Progenitor cell of endocrine pancreas (in vitro differentiated cells): ENCODE measurements around the gene GRID2. TPM values are rescaled to one million over a fixed set of nuclear protein-coding genes. Genes with fewer than 3 reads are reported as not detected.

ENCODE experiments used
- DNase-seq: peaks from one replicate; pipeline ENCODE4 v3.0.0; 2021; ENCODE audit warnings: low spot score; ENCODE audit not compliant: unreplicated experiment
- H3K27ac Mint-ChIP-seq: 2 replicates; pipeline ENCODE4 v1.8.0; 2021; ENCODE audit warnings: mild to moderate bottlenecking, moderate library complexity, mixed read lengths
- H3K27me3 Mint-ChIP-seq: 2 replicates; pipeline ENCODE4 v1.8.0; 2021; ENCODE audit warnings: mixed read lengths
- H3K36me3 Mint-ChIP-seq: 2 replicates; pipeline ENCODE4 v1.8.0; 2022; ENCODE audit warnings: mixed read lengths; ENCODE audit not compliant: insufficient read depth
- H3K4me1 Mint-ChIP-seq: 2 replicates; pipeline ENCODE4 v1.8.0; 2021; ENCODE audit warnings: low read depth, mixed read lengths
- H3K4me3 Mint-ChIP-seq: 2 replicates; pipeline ENCODE4 v1.8.0; 2021; ENCODE audit warnings: low read depth, mild to moderate bottlenecking, moderate library complexity, mixed read lengths
- H3K9me3 Mint-ChIP-seq: 2 replicates; pipeline ENCODE4 v1.8.0; 2021; ENCODE audit warnings: low read depth, mixed read lengths
- total RNA-seq: library from RNA; stranded (reverse); gene quantifications from 2 replicates; pipeline ENCODE4 v1.2.1, GENCODE V29; 2021
- TF ChIP-seq, protein P1 (sequence below): fragments of 200-600 bp; sonication (generic); IDR thresholded peaks from one replicate; pipeline ENCODE4 v1.5.0; 2021; ENCODE audit warnings: antibody characterized with exemption, mild to moderate bottlenecking; ENCODE audit not compliant: unreplicated experiment

The GRID2 gene
- total RNA-seq, 1 donor from 2014 or later = 0.69 TPM

DNA sequence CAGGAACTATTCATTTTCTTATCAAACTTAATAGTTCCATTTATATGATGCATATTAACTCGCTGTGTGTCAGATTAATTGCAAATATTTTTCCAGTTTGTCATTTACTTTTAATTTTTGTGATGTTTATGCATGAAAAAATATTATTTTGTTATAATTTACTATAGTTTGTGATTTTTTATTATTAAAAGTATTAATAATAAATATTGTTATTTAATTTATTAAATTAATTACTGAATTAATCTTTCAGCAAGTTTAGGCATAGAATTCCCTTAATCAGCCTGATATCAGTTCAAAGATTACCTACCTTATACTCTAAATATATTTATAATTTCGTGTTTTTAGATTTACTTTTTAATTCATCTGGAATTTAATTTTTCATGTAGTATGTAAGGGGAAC, 1509.3 kb downstream of the GRID2 start:
- H3K4me1 Mint-ChIP-seq = no peaks in the 10 kb centered on the region
- H3K27me3 Mint-ChIP-seq = peaks cover 16% of the 10 kb centered on the region
- TF ChIP-seq, protein P1, sequence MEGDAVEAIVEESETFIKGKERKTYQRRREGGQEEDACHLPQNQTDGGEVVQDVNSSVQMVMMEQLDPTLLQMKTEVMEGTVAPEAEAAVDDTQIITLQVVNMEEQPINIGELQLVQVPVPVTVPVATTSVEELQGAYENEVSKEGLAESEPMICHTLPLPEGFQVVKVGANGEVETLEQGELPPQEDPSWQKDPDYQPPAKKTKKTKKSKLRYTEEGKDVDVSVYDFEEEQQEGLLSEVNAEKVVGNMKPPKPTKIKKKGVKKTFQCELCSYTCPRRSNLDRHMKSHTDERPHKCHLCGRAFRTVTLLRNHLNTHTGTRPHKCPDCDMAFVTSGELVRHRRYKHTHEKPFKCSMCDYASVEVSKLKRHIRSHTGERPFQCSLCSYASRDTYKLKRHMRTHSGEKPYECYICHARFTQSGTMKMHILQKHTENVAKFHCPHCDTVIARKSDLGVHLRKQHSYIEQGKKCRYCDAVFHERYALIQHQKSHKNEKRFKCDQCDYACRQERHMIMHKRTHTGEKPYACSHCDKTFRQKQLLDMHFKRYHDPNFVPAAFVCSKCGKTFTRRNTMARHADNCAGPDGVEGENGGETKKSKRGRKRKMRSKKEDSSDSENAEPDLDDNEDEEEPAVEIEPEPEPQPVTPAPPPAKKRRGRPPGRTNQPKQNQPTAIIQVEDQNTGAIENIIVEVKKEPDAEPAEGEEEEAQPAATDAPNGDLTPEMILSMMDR = no peak
- H3K9me3 Mint-ChIP-seq = no peaks in the 10 kb centered on the region
- H3K4me3 Mint-ChIP-seq = no peak overlapping the region
- no peaks in the 10 kb centered on the region for H3K36me3 Mint-ChIP-seq
- H3K27ac Mint-ChIP-seq = no peak overlapping the region
- DNase-seq = no peak

DNA sequence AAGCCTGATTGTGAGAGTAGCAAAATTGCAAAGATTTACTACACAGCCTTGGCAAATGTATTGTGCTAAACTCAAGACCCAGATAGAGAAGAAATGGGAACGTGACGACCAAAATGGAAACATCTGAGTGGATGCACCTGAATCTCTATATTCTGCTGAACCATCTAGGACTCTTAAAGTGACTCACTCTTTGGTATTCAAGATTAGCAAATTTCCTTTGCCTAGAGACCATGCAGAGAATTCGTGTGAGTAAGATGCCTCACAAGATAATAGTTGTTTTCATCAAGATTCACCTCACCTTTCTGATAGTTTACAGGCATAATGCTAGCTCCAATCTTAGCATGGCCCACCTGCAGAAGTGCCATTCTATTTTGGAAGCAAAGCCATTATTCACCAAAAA, 1510.4 kb downstream of the GRID2 start:
- Mint-ChIP-seq H3K27me3 (peaks cover 21% of the 10 kb centered on the region), H3K4me3 (no peak overlapping the region), H3K9me3 (no peaks in the 10 kb centered on the region), H3K27ac (no peak overlapping the region), H3K36me3 (no peaks in the 10 kb centered on the region), H3K4me1 (no peaks in the 10 kb centered on the region)
- no peak for DNase-seq
- TF ChIP-seq, protein P1 = no peak

DNA sequence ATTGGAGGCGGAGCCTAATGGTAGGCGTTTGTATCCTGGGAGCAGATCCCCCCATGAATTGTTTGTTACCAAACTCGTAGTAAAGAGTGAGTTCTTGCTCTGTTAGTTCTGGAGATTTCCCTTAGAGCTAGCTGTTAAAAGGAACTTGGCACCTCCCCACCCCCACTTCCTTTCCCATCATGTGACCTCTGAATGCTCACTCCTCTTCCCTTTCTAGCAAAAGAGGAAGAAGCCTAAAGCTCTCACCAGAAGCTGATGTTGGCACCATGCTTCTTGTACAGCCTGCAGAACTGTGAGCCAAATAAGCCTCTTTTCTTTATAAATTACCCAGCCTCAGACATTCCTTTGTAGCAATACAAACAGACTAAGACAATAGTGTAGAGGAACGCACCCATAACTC, 1511.0 kb downstream of the GRID2 start:
- no peaks in the 10 kb centered on the region for H3K9me3 Mint-ChIP-seq
- TF ChIP-seq, protein P1 = no peak
- peaks cover 21% of the 10 kb centered on the region for H3K27me3 Mint-ChIP-seq
- no peak overlapping the region for H3K4me3 Mint-ChIP-seq
- DNase-seq = no peak
- H3K27ac Mint-ChIP-seq = no peak overlapping the region
- H3K36me3 Mint-ChIP-seq = no peaks in the 10 kb centered on the region
- no peaks in the 10 kb centered on the region for H3K4me1 Mint-ChIP-seq
